Activated T-helper 1 cell treated with Interleukin-2 at 50 U/mL for 16 hours (primary cell): ENCODE measurements around the gene CASKIN1.
"Not testable (repeated sequence)": the region's sequence is repeated elsewhere in the genome, so short reads cannot be mapped to it uniquely, and the experiment has no call there.

Experiments used
- DNase-seq: peaks from one replicate; pipeline ENCODE4 v3.0.0-alpha.2; 2020; ENCODE audit warnings: low read depth

CASKIN1 gene

DNA sequence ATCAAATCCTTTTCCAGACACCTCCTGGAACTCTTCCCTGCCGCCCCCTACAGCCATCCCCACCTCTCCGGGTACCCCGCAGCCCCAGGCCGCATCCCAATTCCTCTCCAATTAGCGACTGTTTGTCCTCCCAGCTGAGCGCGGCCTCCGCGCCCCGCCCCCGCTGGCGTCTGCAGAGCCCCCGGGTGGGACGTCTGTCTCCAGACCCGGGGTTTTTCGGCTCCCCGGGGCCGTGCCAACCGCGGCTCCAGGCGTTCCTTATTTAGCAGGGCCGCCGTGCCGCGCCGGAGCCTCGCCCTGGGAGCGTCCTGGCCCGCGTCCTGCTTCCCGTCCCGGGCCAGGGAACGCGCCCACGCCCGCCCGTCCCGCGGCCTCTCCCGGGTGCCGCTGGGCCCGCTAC, 61.3 kb downstream of the CASKIN1 start:
- not testable (repeated sequence) for DNase-seq

DNA sequence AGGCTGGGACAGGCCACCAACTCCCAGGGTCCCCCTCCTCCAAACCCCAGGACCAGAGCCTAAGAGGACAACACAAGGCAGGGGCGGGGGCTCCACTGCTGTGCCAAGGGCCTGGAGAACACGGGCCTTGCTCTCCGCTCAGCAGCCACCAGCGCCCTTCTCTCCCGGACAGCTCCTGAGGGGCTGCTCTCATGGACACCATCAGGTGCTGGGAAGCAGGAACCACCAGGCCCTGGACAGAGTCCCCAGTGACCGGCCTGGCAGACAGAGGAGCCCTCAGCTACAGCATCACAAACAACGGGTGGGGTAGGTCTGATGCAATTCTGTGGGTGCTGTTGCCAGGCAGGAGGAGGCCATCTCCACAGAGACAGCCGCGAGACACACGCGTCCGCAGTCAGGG, 62.6 kb downstream of the CASKIN1 start:
- not testable (repeated sequence) for DNase-seq

DNA sequence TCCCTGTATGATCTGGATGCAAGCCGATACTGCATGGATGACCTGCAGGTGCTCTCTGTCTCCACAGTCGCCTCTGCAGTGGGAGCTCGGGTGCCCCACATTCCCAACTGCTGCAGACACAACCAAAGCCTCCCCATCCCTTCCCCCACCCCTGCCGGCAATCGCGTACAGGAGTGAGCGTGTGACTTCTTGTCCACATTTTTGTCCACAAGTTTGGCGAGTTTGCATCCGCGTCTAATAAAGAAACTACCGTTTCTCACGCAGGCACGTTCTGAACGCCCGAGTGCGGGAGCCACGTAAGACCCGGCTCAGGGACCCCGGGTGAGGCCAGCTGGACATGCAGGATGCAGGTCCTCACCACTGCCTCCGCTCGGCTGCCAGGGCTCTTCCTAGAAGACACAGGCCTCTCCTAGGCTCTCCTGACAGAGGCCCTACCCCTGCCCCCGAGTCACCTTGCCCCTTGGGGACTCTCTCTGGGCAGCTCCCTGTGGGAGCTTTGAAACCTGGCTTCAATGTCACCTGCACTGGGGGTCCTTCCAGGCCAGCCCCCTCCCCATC, 66.4 kb downstream of the CASKIN1 start:
- not testable (repeated sequence) for DNase-seq

DNA sequence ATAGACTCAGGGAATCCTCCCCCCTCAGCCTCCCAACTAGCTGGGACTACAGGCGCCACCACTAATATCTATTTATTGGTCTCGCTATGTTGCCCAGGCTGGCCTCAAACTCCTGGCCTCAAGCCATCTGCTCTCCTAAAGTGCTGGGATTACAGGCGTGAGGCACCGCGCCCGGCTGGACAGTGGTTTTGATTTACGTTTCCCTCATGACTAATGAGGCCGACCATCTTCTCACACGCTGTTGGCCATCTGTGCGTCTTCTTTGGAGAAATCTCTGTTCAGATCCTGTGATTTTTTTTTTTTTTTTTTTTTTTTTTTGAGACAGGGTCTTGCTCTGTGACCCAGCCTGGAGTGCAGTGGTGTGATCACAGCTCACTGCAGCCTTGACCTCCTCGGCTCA, 67.2 kb downstream of the CASKIN1 start:
- not testable (repeated sequence) for DNase-seq

DNA sequence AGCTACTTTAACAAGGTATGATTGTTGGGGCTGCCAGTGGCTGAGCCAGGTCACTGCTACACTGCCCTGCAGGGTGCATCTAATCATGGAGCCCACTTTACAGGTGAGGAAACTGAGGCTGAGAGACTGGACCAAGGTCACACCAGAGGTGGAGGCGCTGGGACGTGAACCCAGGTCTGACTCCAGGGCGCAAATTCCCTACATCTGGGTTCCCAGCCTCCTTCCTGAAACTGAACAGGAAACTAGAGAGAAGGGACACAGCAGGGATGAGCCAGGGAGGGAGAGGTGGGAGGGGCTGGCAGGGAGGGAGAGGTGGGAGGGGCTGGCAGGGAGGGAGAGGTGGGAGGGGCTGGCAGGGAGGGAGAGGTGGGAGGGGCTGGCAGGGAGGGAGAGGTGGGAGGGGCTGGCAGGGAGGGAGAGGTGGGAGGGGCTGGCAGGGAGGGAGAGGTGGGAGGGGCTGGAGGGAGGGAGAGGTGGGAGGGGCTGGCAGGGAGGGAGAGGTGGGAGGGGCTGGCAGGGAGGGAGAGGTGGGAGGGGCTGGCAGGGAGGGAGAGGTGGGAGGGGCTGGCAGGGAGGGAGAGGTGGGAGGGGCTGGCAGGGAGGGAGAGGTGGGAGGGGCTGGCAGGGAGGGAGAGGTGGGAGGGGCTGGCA, 68.7 kb downstream of the CASKIN1 start:
- DNase-seq: not testable (repeated sequence)
